ENCODE data around the gene MTA3.

MTA3 gene

DNA sequence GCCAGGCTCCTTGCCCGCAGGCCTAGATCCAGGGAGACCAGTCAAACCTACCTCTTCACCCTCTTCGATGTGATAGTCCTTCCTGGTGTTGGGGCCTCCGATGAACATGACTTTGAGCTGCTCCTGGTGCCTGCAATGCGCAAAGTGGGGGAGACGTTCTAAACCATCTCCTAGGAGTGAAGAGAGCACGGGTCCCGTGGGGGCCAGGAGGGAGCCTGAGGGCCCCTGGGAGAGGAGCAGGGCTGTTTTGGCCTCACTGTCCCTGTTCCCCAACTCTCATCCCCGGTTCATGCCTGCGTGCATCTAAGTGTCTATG, 220.0 kb downstream of the MTA3 start:
- no peak overlapping the region for H3K4me3 ChIP-seq (replicated peaks in 1 of 2; ENCODE audit: low read depth in 2 of 2, low read length in 2 of 2)
- DNase-seq (ENCODE audit: low read depth in 2 of 2): no peak
- TF ChIP-seq, protein P1, sequence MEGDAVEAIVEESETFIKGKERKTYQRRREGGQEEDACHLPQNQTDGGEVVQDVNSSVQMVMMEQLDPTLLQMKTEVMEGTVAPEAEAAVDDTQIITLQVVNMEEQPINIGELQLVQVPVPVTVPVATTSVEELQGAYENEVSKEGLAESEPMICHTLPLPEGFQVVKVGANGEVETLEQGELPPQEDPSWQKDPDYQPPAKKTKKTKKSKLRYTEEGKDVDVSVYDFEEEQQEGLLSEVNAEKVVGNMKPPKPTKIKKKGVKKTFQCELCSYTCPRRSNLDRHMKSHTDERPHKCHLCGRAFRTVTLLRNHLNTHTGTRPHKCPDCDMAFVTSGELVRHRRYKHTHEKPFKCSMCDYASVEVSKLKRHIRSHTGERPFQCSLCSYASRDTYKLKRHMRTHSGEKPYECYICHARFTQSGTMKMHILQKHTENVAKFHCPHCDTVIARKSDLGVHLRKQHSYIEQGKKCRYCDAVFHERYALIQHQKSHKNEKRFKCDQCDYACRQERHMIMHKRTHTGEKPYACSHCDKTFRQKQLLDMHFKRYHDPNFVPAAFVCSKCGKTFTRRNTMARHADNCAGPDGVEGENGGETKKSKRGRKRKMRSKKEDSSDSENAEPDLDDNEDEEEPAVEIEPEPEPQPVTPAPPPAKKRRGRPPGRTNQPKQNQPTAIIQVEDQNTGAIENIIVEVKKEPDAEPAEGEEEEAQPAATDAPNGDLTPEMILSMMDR (IDR thresholded peaks at IDR 0.05; ENCODE audit: low read depth, low read length): no peak

DNA sequence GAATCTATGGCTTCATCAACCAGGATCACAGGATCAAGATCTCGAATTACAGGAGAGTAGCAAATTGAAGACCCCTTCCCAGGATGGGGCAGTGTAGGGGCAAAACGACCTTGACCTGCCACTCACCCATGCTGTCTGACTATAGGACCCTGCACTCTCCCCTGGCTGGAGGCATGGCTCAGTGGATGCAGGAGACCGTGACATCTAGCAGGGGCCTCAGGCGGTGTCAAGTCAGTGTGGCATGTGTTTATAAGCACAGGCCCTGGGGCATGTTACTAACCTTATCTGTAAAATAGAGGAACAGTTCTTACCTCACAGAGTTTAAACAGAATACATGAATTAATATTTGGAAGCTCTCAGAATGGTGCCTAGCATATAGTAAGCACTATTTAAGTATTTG, 220.4 kb downstream of the MTA3 start:
- no peak overlapping the region for H3K4me3 ChIP-seq (replicated peaks in 1 of 2; ENCODE audit: low read depth in 2 of 2, low read length in 2 of 2)
- TF ChIP-seq, protein P1 (IDR thresholded peaks at IDR 0.05; ENCODE audit: low read depth, low read length): no peak
- DNase-seq (ENCODE audit: low read depth in 2 of 2): no peak

DNA sequence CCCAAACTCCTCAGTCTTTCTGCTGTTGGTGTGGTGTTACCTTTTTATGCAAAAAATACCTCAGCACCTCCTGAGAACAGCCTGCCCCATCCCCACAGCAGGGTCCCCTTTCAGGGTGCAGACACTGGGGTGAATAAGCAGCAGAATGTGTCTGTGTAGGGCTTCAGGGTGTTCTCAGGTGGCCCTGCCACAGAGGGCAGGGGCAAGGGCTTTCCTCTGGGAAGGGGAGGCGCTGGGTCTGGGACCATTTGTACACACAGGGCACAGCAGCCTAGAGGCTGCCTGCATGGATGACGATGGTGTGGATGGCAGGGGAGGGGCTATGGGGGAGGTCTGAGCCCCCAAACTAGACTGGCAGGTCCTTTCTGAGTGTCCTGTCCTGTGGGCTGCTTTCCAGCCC, 221.3 kb downstream of the MTA3 start:
- H3K4me3 ChIP-seq (replicated peaks in 1 of 2; ENCODE audit: low read depth in 2 of 2, low read length in 2 of 2): no peak overlapping the region
- no peak for DNase-seq (ENCODE audit: low read depth in 2 of 2)
- TF ChIP-seq, protein P1 (IDR thresholded peaks at IDR 0.05; ENCODE audit: low read depth, low read length): no peak

DNA sequence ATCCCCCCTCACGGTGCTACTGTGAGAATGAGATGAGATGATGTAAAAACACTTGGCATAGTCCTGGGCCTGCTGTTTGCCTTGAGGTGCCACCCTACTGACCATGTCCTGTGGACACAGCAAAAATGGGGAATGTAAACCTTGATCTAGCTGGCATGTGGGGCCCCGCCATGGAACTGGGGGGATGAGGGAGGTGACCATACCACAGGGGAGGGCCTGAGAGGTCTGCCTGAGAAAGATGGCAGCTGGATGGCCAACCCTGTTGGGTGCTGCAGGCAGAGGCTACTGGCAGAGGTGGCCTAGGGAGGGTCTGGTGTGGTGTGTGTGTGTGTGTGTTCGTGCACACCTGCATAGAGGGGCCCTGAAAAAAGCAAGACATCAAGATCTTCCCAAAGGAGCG, 223.2 kb downstream of the MTA3 start:
- TF ChIP-seq, protein P1 (IDR thresholded peaks at IDR 0.05; ENCODE audit: low read depth, low read length): no peak
- no peak for DNase-seq (ENCODE audit: low read depth in 2 of 2)
- H3K4me3 ChIP-seq (replicated peaks in 1 of 2; ENCODE audit: low read depth in 2 of 2, low read length in 2 of 2): no peak overlapping the region

DNA sequence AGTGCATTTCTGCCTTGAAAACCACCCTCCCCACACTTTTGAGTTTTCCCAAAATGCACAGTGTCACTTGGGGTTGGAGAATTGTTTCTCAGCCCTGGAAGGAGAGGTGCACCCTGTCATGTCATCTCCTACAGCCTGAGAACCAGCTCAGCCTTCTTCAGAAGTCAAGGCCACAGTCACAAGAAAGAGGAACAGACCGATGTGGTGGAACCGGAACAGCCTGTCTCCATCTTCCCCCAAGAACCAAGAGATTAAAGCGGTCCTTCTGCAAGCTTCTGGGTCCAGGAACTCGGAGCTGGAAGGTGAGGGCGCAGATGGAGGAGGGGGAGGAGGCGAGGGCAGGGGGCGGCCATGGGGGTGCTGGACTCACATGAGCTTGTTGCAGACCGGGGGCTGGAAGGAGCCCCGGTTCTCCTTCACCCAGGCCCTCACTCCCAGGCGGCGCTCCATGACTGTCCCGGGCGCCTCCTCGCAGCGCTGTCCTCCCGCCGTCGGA, 223.7 kb downstream of the MTA3 start:
- TF ChIP-seq, protein P1 (IDR thresholded peaks at IDR 0.05; ENCODE audit: low read depth, low read length): no peak
- peak overlapping the region; percentile 21 to 32 for H3K4me3 ChIP-seq (replicated peaks in 1 of 2; ENCODE audit: low read depth in 2 of 2, low read length in 2 of 2)
- no peak for DNase-seq (ENCODE audit: low read depth in 2 of 2)

DNA sequence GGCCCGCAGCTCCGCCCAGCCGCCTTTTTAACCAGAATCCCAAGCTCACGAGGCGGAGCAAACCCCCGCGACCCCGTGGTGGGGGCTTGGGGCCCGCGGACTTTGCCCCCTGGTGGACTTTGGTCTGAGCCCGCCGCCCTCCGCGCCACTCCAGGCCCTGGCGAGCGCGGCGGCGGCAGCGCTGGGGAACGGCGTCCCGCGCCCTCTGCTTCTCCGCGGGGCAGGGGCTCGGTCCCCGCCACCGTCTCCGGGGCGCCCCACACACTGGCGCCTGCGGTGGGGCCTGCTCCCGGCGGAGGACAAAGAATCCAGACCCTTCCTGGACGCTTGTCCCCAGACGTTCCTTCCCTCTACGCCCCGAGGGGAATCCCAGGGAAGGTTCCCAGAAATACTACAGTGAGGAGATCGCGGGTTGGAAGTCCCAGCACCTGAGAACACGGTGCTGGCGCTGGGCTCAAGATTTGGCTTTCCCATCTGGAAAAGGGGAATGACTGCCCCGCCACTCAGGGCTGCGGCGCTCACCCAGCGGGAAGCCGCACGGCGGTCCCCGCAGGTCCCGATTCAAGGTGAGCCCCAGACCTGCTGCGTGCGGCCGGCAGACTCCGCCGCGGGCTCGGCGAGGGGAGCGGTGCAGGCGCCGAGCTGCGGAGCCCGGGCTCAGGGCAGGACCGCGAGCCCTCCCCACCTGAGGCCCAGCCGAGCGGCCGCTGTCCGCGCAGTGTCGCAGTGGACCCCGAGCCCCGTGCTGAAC, 224.3 kb downstream of the MTA3 start, which contains the start of gene HAAO:
TSS of gene HAAO (minus strand) at position 1 of the 751 bp plus-strand sequence. CDS start 47 bp downstream, outside the sequence.
- TF ChIP-seq, protein P1 (IDR thresholded peaks at IDR 0.05; ENCODE audit: low read depth, low read length): no peak
- H3K4me3 ChIP-seq (replicated peaks in 1 of 2; ENCODE audit: low read depth in 2 of 2, low read length in 2 of 2): peak within 1 kb of the TSS; percentile 23 to 32
- DNase-seq (ENCODE audit: low read depth in 2 of 2): no peak

Measured in cardiac fibroblast (primary cell).